ENCODE measurements around the gene NOSTRIN. TPM values are rescaled to one million over a fixed set of nuclear protein-coding genes. Genes with fewer than 3 reads are reported as not detected.

NOSTRIN gene
- total RNA-seq, 6 experiments from 2014 or later = 3.6 to 20.9 (median 9.0) TPM

GRCh38 chr2:168793596-168793995 is 8.8 kb upstream of the NOSTRIN start:
- WGBS (ENCODE audit: insufficient coverage, low coverage, low lambda C conversion rate, missing lambda C conversion rate) = 50% methylated on average over 2 of the region's 2 CpGs
- Histone ChIP-seq H3K27ac (no peak overlapping the region), H3K4me1 (no peaks in the 10 kb centered on the region), H3K4me3 (no peak overlapping the region), H3K27me3 (no peaks in the 10 kb centered on the region), H3K9me3 (no peaks in the 10 kb centered on the region), H3K36me3 (no peaks in the 10 kb centered on the region)
- DNase-seq (no peak), ATAC-seq (no peak)
- intact Hi-C loops (cut with DNase I) = no loop called here
- TF ChIP-seq CTCF (IDR thresholded peaks at IDR 0.05) (no peak), POLR2A (IDR thresholded peaks at IDR 0.05) (no peak)

GRCh38 chr2:168794968-168795367 is 7.5 kb upstream of the NOSTRIN start:
- H3K36me3 ChIP-seq = no peaks in the 10 kb centered on the region
- H3K4me3 ChIP-seq = no peak overlapping the region
- H3K27me3 ChIP-seq = no peaks in the 10 kb centered on the region
- H3K4me1 ChIP-seq = no peaks in the 10 kb centered on the region
- ATAC-seq (no peak), DNase-seq (no peak)
- intact Hi-C loops (cut with DNase I) = no loop called here
- no peaks in the 10 kb centered on the region for H3K9me3 ChIP-seq
- 56% methylated on average over 1 of the region's 1 CpG for WGBS (ENCODE audit: insufficient coverage, low coverage, low lambda C conversion rate, missing lambda C conversion rate)
- TF ChIP-seq POLR2A (IDR thresholded peaks at IDR 0.05) (no peak), CTCF (IDR thresholded peaks at IDR 0.05) (no peak)
- H3K27ac ChIP-seq = no peak overlapping the region

GRCh38 chr2:168796090-168796577 is 6.3 kb upstream of the NOSTRIN start:
- no peaks in the 10 kb centered on the region for H3K4me1 ChIP-seq
- TF ChIP-seq CTCF (IDR thresholded peaks at IDR 0.05) (no peak), POLR2A (IDR thresholded peaks at IDR 0.05) (no peak)
- H3K4me3 ChIP-seq = no peak overlapping the region
- no peak for ATAC-seq
- H3K9me3 ChIP-seq = no peaks in the 10 kb centered on the region
- WGBS (ENCODE audit: insufficient coverage, low coverage, low lambda C conversion rate, missing lambda C conversion rate) = 83% methylated on average over 1 of the region's 9 CpGs
- intact Hi-C loops (cut with DNase I) = no loop called here
- H3K27ac ChIP-seq = peak overlapping the region in 1 of 3 donors; percentile 26
- no peak for DNase-seq
- no peaks in the 10 kb centered on the region for H3K27me3 ChIP-seq
- no peaks in the 10 kb centered on the region for H3K36me3 ChIP-seq

GRCh38 chr2:168796583-168797285 is 5.7 kb upstream of the NOSTRIN start:
- DNase-seq (no peak), ATAC-seq (peak; percentile 66 to 77 (median 74))
- intact Hi-C loops (cut with DNase I) = no loop called here
- H3K27ac ChIP-seq = peak overlapping the region in 1 of 3 donors; percentile 20
- no peaks in the 10 kb centered on the region for H3K9me3 ChIP-seq
- TF ChIP-seq CTCF (IDR thresholded peaks at IDR 0.05) (no peak), POLR2A (IDR thresholded peaks at IDR 0.05) (no peak)
- H3K4me3 ChIP-seq = no peak overlapping the region
- no peaks in the 10 kb centered on the region for H3K4me1 ChIP-seq
- H3K36me3 ChIP-seq = no peaks in the 10 kb centered on the region
- no peaks in the 10 kb centered on the region for H3K27me3 ChIP-seq
- WGBS (ENCODE audit: insufficient coverage, low coverage, low lambda C conversion rate, missing lambda C conversion rate) = 51% methylated on average over 6 of the region's 8 CpGs
